ENCODE data around the gene RASGRP2. TPM values are rescaled to one million over a fixed set of nuclear protein-coding genes. Genes with fewer than 3 reads are reported as not detected.

RASGRP2 gene
- total and polyA plus RNA-seq, 2 of the 8 experiments (the other 6 are each of a cell fraction or from before 2014, with no cell fraction given) = 40.6 to 45.7 TPM

- no peak for TF ChIP-seq KDM5A (IDR thresholded peaks at IDR 0.05; ENCODE audit: low read length)
- no peak for TF ChIP-seq BCL11A (IDR thresholded peaks at IDR 0.05; ENCODE audit: low read depth in 2 of 2, low read length in 2 of 2)
- no peak for TF ChIP-seq FOSL1 (IDR thresholded peaks at IDR 0.05; ENCODE audit: insufficient read depth, low read depth, low read length)
- TF ChIP-seq RNF2 (IDR thresholded peaks at IDR 0.05; ENCODE audit: borderline replicate concordance, low read depth, low read length, missing control alignments, poor library complexity, severe bottlenecking) = no peak
- TF ChIP-seq ASH2L (IDR thresholded peaks at IDR 0.05; ENCODE audit: low read length) = no peak
- no peak for TF ChIP-seq POLR2AphosphoS5 (IDR thresholded peaks at IDR 0.05; ENCODE audit: low read depth, low read length)
- no peak for TF ChIP-seq HDAC6 (IDR thresholded peaks at IDR 0.05; ENCODE audit: low read depth, low read length)
- TF ChIP-seq TAF7 (optimal IDR thresholded peaks at IDR 0.05; ENCODE audit: borderline replicate concordance, low read depth, low read length) = no peak
- no peak for TF ChIP-seq CHD2 (IDR thresholded peaks at IDR 0.05; ENCODE audit: low read length)
- TF ChIP-seq EP300 (IDR thresholded peaks at IDR 0.05; ENCODE audit: borderline replicate concordance in 1 of 2, low read depth in 2 of 2, low read length in 2 of 2) = no peak
- no peak for TF ChIP-seq RBBP5 (IDR thresholded peaks at IDR 0.05; ENCODE audit: borderline replicate concordance, low read depth, low read length)
- 0 out of 2 replicates have a peak, but pooled peaks have one; percentile 6 for TF ChIP-seq BACH1 (IDR thresholded peaks at IDR 0.05; ENCODE audit: low read length)
- no peak for TF ChIP-seq CTBP2 (IDR thresholded peaks at IDR 0.05; ENCODE audit: borderline replicate concordance, insufficient read depth, insufficient read length, low read length)
- no peak for TF ChIP-seq SP1 (IDR thresholded peaks at IDR 0.05; ENCODE audit: low read depth, low read length)
- no peak for TF ChIP-seq CBX8 (IDR thresholded peaks at IDR 0.05; ENCODE audit: borderline replicate concordance, low read depth, low read length)
- no peak for TF ChIP-seq EGR1 (IDR thresholded peaks at IDR 0.05; ENCODE audit: borderline replicate concordance, low read depth, low read length)
- no peak for TF ChIP-seq SP4 (IDR thresholded peaks at IDR 0.05; ENCODE audit: low read length)
- TF ChIP-seq CBX5 (IDR thresholded peaks at IDR 0.05; ENCODE audit: low read depth, low read length) = no peak
- no peak for TF ChIP-seq TEAD4 (IDR thresholded peaks at IDR 0.05; ENCODE audit: low read depth, low read length)
- no peak for TF ChIP-seq CTCF (IDR thresholded peaks at IDR 0.05; ENCODE audit: control extremely low read depth in 1 of 3, insufficient read depth in 1 of 3, low read depth in 1 of 3, low read length in 3 of 3)
- TF ChIP-seq SIX5 (IDR thresholded peaks at IDR 0.05; ENCODE audit: low read depth, low read length) = no peak
- no peak for TF ChIP-seq ZNF274 (IDR thresholded peaks at IDR 0.05; ENCODE audit: borderline replicate concordance, extremely low read depth, low read length)
Observed at GRCh38 chr11:64711138-64711955, 32.6 kb downstream of the RASGRP2 start (continued).
